ENCODE results near the gene CA5A. TPM values are rescaled to one million over a fixed set of nuclear protein-coding genes. Genes with fewer than 3 reads are reported as not detected.
"Not testable (repeated sequence)": the region's sequence is repeated elsewhere in the genome, so short reads cannot be mapped to it uniquely, and the experiment has no call there.

Gene CA5A
- total RNA-seq, 4 donors from 2014 or later = not detected

- DNase-seq (ENCODE audit: low spot score) (no peak), ATAC-seq (ENCODE audit: low FRiP score) (no peak)
- no peak for TF ChIP-seq CTCF (IDR thresholded peaks at IDR 0.05)
Measured at GRCh38 chr16:87917503-87917902, 18.8 kb downstream of the CA5A start.

GRCh38 chr16:87914812-87915211, 21.5 kb downstream of the CA5A start:
- ATAC-seq (ENCODE audit: low FRiP score) (no peak), DNase-seq (ENCODE audit: low spot score) (no peak)
- no peak for TF ChIP-seq CTCF (IDR thresholded peaks at IDR 0.05)

- ATAC-seq (ENCODE audit: low FRiP score); DNase-seq (ENCODE audit: low spot score): not testable (repeated sequence)
Measured at GRCh38 chr16:87914021-87914725, 22.2 kb downstream of the CA5A start.

GRCh38 chr16:87912691-87913090, 23.6 kb downstream of the CA5A start:
- not testable (repeated sequence) for DNase-seq (ENCODE audit: low spot score); ATAC-seq (ENCODE audit: low FRiP score)

GRCh38 chr16:87911106-87911763, 25.1 kb downstream of the CA5A start:
- ATAC-seq (ENCODE audit: low FRiP score) = peak; percentile 60
- not testable (repeated sequence) for DNase-seq (ENCODE audit: low spot score)

GRCh38 chr16:87909203-87909935, 27.0 kb downstream of the CA5A start:
- peak; percentile 54 for DNase-seq (ENCODE audit: low spot score)

GRCh38 chr16:87908101-87908500, 28.2 kb downstream of the CA5A start:
- ATAC-seq (ENCODE audit: low FRiP score); DNase-seq (ENCODE audit: low spot score): not testable (repeated sequence)

More at GRCh38 chr16:87909203-87909935, 27.0 kb downstream of the CA5A start:
- ATAC-seq (ENCODE audit: low FRiP score) = peak; percentile 67
- peak in 1 of 3 donors; percentile 10 for TF ChIP-seq CTCF (IDR thresholded peaks at IDR 0.05)

- not testable (repeated sequence) for DNase-seq (ENCODE audit: low spot score); ATAC-seq (ENCODE audit: low FRiP score)
Measured at GRCh38 chr16:87905521-87905920, 30.8 kb downstream of the CA5A start.

GRCh38 chr16:87904963-87905362, 31.4 kb downstream of the CA5A start:
- not testable (repeated sequence) for ATAC-seq (ENCODE audit: low FRiP score); DNase-seq (ENCODE audit: low spot score)

- not testable (repeated sequence) for DNase-seq (ENCODE audit: low spot score); ATAC-seq (ENCODE audit: low FRiP score)
Measured at GRCh38 chr16:87900489-87900888, 35.8 kb downstream of the CA5A start.

All from omental fat pad (tissue), 4 donors.